ENCODE data around the gene HK2. TPM values are rescaled to one million over a fixed set of nuclear protein-coding genes. Genes with fewer than 3 reads are reported as not detected.
"Not testable (repeated sequence)": the region's sequence is repeated elsewhere in the genome, so short reads cannot be mapped to it uniquely, and the experiment has no call there.

The HK2 gene
- polyA plus RNA-seq, 1 donor, result 2.8 TPM

DNA sequence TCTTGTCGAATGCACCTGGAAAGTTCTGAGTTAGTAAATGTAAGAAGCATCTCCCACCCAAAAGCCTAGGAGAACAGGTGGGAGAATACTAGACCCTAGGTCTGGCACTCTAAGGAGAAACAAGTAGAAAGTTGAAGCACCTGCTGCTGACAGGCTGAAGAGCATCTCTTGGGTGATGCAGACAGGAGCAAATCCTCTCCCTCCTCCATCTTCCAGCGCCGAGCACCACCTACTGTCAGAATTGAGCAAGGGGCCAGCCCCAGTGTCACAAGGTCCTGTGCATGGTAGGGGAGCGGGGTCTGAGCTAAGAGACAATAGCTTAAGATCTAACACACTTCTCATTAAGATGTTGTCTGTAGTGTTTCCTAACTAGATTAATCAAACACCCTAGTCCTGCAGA, 52.9 kb downstream of the HK2 start:
- Histone ChIP-seq H3K27ac (ENCODE audit: low read length) (no peak overlapping the region), H3K27me3 (ENCODE audit: control insufficient read depth, insufficient read depth, low read length) (no peaks in the 10 kb centered on the region), H3K9me3 (ENCODE audit: control insufficient read depth, low read depth, low read length) (no peaks in the 10 kb centered on the region), H3K36me3 (ENCODE audit: control insufficient read depth, insufficient read depth, low read length) (peaks cover 4% of the 10 kb centered on the region), H3K4me3 (ENCODE audit: low read length) (no peak overlapping the region), H3K4me1 (ENCODE audit: control insufficient read depth, insufficient read depth, low read length) (no peaks in the 10 kb centered on the region)
- no peak for DNase-seq
- WGBS (ENCODE audit: insufficient coverage, low lambda C conversion rate), result no CpG with 5 or more reads among the region's 4 CpGs

GRCh38 chr2:74887445-74887951, 53.6 kb downstream of the HK2 start:
- Histone ChIP-seq H3K4me3 (ENCODE audit: low read length) (no peak overlapping the region), H3K9me3 (ENCODE audit: control insufficient read depth, low read depth, low read length) (no peaks in the 10 kb centered on the region), H3K4me1 (ENCODE audit: control insufficient read depth, insufficient read depth, low read length) (no peaks in the 10 kb centered on the region), H3K27ac (ENCODE audit: low read length) (no peak overlapping the region), H3K36me3 (ENCODE audit: control insufficient read depth, insufficient read depth, low read length) (peaks cover 4% of the 10 kb centered on the region), H3K27me3 (ENCODE audit: control insufficient read depth, insufficient read depth, low read length) (no peaks in the 10 kb centered on the region)
- no CpG with 5 or more reads among the region's 7 CpGs for WGBS (ENCODE audit: insufficient coverage, low lambda C conversion rate)
- no peak for DNase-seq

- peaks cover 4% of the 10 kb centered on the region for H3K36me3 ChIP-seq (ENCODE audit: control insufficient read depth, insufficient read depth, low read length)
- H3K27me3 ChIP-seq (ENCODE audit: control insufficient read depth, insufficient read depth, low read length), result no peaks in the 10 kb centered on the region
- H3K4me1 ChIP-seq (ENCODE audit: control insufficient read depth, insufficient read depth, low read length), result no peaks in the 10 kb centered on the region
- no peak overlapping the region for H3K27ac ChIP-seq (ENCODE audit: low read length)
- DNase-seq, result no peak
- H3K4me3 ChIP-seq (ENCODE audit: low read length), result no peak overlapping the region
- no peaks in the 10 kb centered on the region for H3K9me3 ChIP-seq (ENCODE audit: control insufficient read depth, low read depth, low read length)
- no CpG with 5 or more reads among the region's 8 CpGs for WGBS (ENCODE audit: insufficient coverage, low lambda C conversion rate)
These were observed 54.2 kb downstream of the HK2 start for GRCh38 chr2:74887960-74888700.

DNA sequence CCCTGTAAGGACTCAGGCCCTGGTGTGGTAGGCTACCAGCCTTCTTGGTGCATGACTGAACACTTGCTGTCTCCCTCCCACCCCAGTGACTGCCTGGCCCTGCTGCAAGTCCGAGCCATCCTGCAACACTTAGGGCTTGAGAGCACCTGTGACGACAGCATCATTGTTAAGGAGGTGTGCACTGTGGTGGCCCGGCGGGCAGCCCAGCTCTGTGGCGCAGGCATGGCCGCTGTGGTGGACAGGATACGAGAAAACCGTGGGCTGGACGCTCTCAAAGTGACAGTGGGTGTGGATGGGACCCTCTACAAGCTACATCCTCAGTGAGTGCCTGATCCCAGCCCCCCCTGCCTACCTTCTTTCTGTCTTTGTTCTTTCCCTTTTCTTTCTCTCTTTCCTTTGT, 55.2 kb downstream of the HK2 start:
- WGBS (ENCODE audit: insufficient coverage, low lambda C conversion rate), result no CpG with 5 or more reads among the region's 9 CpGs
- Histone ChIP-seq H3K4me3 (ENCODE audit: low read length) (no peak overlapping the region), H3K27ac (ENCODE audit: low read length) (no peak overlapping the region), H3K36me3 (ENCODE audit: control insufficient read depth, insufficient read depth, low read length) (peaks cover 4% of the 10 kb centered on the region), H3K9me3 (ENCODE audit: control insufficient read depth, low read depth, low read length) (no peaks in the 10 kb centered on the region), H3K27me3 (ENCODE audit: control insufficient read depth, insufficient read depth, low read length) (no peaks in the 10 kb centered on the region), H3K4me1 (ENCODE audit: control insufficient read depth, insufficient read depth, low read length) (no peaks in the 10 kb centered on the region)
- no peak for DNase-seq

DNA sequence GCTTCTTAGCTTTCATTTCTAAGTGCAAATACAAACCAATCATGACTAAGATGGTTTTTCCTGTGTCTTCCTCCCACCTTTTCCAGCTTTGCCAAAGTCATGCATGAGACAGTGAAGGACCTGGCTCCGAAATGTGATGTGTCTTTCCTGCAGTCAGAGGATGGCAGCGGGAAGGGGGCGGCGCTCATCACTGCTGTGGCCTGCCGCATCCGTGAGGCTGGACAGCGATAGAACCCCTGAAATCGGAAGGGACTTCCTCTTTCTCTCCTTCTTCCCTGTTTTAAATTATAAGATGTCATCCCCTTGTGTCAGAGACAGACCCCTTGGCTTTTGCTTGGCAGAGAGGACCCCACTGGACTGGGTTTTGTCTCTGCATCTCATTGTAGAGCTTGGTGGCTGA, 56.8 kb downstream of the HK2 start:
- no peak overlapping the region for H3K4me3 ChIP-seq (ENCODE audit: low read length)
- WGBS (ENCODE audit: insufficient coverage, low lambda C conversion rate), result 77% methylated on average over 3 of the region's 8 CpGs
- H3K27ac ChIP-seq (ENCODE audit: low read length), result no peak overlapping the region
- no peaks in the 10 kb centered on the region for H3K9me3 ChIP-seq (ENCODE audit: control insufficient read depth, low read depth, low read length)
- no peaks in the 10 kb centered on the region for H3K27me3 ChIP-seq (ENCODE audit: control insufficient read depth, insufficient read depth, low read length)
- no peaks in the 10 kb centered on the region for H3K4me1 ChIP-seq (ENCODE audit: control insufficient read depth, insufficient read depth, low read length)
- peaks cover 4% of the 10 kb centered on the region for H3K36me3 ChIP-seq (ENCODE audit: control insufficient read depth, insufficient read depth, low read length)
- no peak for DNase-seq

GRCh38 chr2:74891136-74891764, 57.3 kb downstream of the HK2 start:
- Histone ChIP-seq H3K4me1 (ENCODE audit: control insufficient read depth, insufficient read depth, low read length) (no peaks in the 10 kb centered on the region), H3K9me3 (ENCODE audit: control insufficient read depth, low read depth, low read length) (no peaks in the 10 kb centered on the region), H3K27me3 (ENCODE audit: control insufficient read depth, insufficient read depth, low read length) (no peaks in the 10 kb centered on the region), H3K27ac (ENCODE audit: low read length) (no peak overlapping the region), H3K4me3 (ENCODE audit: low read length) (no peak overlapping the region), H3K36me3 (ENCODE audit: control insufficient read depth, insufficient read depth, low read length) (peaks cover 4% of the 10 kb centered on the region)
- DNase-seq, result no peak
- no CpG with 5 or more reads among the region's 7 CpGs for WGBS (ENCODE audit: insufficient coverage, low lambda C conversion rate)

GRCh38 chr2:74891816-74892215, 57.9 kb downstream of the HK2 start:
- H3K9me3 ChIP-seq (ENCODE audit: control insufficient read depth, low read depth, low read length); H3K27ac ChIP-seq (ENCODE audit: low read length); H3K4me3 ChIP-seq (ENCODE audit: low read length); DNase-seq; H3K4me1 ChIP-seq (ENCODE audit: control insufficient read depth, insufficient read depth, low read length); H3K36me3 ChIP-seq (ENCODE audit: control insufficient read depth, insufficient read depth, low read length); H3K27me3 ChIP-seq (ENCODE audit: control insufficient read depth, insufficient read depth, low read length): not testable (repeated sequence)
- 80% methylated on average over 1 of the region's 4 CpGs for WGBS (ENCODE audit: insufficient coverage, low lambda C conversion rate)

GRCh38 chr2:74892609-74893008, 58.7 kb downstream of the HK2 start:
- peaks cover 2% of the 10 kb centered on the region for H3K36me3 ChIP-seq (ENCODE audit: control insufficient read depth, insufficient read depth, low read length)
- no peak for DNase-seq
- WGBS (ENCODE audit: insufficient coverage, low lambda C conversion rate), result 100% methylated on average over 1 of the region's 5 CpGs
- H3K4me1 ChIP-seq (ENCODE audit: control insufficient read depth, insufficient read depth, low read length), result no peaks in the 10 kb centered on the region
- H3K4me3 ChIP-seq (ENCODE audit: low read length), result no peak overlapping the region
- H3K27me3 ChIP-seq (ENCODE audit: control insufficient read depth, insufficient read depth, low read length), result no peaks in the 10 kb centered on the region
- H3K27ac ChIP-seq (ENCODE audit: low read length), result no peak overlapping the region
- no peaks in the 10 kb centered on the region for H3K9me3 ChIP-seq (ENCODE audit: control insufficient read depth, low read depth, low read length)

GRCh38 chr2:74893332-74893731, 59.4 kb downstream of the HK2 start:
- no peaks in the 10 kb centered on the region for H3K9me3 ChIP-seq (ENCODE audit: control insufficient read depth, low read depth, low read length)
- 80% methylated on average over 1 of the region's 5 CpGs for WGBS (ENCODE audit: insufficient coverage, low lambda C conversion rate)
- H3K36me3 ChIP-seq (ENCODE audit: control insufficient read depth, insufficient read depth, low read length), result peaks cover 2% of the 10 kb centered on the region
- no peak overlapping the region for H3K4me3 ChIP-seq (ENCODE audit: low read length)
- no peaks in the 10 kb centered on the region for H3K4me1 ChIP-seq (ENCODE audit: control insufficient read depth, insufficient read depth, low read length)
- H3K27ac ChIP-seq (ENCODE audit: low read length), result no peak overlapping the region
- H3K27me3 ChIP-seq (ENCODE audit: control insufficient read depth, insufficient read depth, low read length), result no peaks in the 10 kb centered on the region
- no peak for DNase-seq

DNA sequence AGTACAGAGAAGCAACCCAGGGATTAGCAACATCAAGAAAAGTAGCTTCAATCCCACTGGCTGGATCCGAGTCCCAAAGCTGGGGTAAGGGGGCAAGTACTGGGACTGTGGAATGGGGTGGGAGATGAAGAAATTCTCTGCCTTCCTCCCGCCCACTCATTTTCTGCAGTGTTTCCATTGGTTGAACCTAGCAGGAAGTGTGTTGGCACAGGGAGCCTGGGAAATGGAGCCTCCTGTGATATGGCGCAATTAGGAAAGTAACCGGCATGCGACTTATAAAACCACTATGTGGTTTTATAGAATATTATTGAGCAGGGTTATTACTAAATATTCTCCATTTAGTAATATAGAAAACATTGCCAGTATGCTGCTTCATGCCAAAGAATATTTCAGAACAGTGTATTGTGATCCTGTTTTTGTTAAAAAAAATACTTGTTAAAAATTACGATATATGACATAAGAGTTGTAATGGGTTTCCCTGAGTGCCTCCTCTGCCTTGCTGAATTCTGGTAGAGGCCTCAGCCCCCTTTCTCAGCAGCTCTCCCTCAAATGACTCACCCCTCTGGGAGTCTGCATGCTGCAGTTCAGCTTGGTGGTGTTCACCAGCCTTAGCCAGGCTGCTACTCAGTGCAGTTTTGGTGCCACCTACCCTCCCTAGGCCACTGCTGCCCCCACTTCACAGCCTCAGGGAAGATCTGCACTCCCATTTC, 60.5 kb downstream of the HK2 start:
- WGBS (ENCODE audit: insufficient coverage, low lambda C conversion rate), result no CpG with 5 or more reads among the region's 6 CpGs
- no peaks in the 10 kb centered on the region for H3K9me3 ChIP-seq (ENCODE audit: control insufficient read depth, low read depth, low read length)
- H3K4me3 ChIP-seq (ENCODE audit: low read length), result no peak overlapping the region
- no peaks in the 10 kb centered on the region for H3K36me3 ChIP-seq (ENCODE audit: control insufficient read depth, insufficient read depth, low read length)
- no peak overlapping the region for H3K27ac ChIP-seq (ENCODE audit: low read length)
- no peak for DNase-seq
- no peaks in the 10 kb centered on the region for H3K27me3 ChIP-seq (ENCODE audit: control insufficient read depth, insufficient read depth, low read length)
- no peaks in the 10 kb centered on the region for H3K4me1 ChIP-seq (ENCODE audit: control insufficient read depth, insufficient read depth, low read length)
